GM12878 (cell line): ENCODE data around the gene FGFRL1. TPM values are rescaled to one million over a fixed set of nuclear protein-coding genes. Genes with fewer than 3 reads are reported as not detected.

Experiments used
- ATAC-seq: fragments of 200-7000 bp; cut with Tn5 transposase; 3 replicates; pipeline ENCODE4 v1.9.1; 2020; ENCODE audit warnings: mild to moderate bottlenecking, moderate library complexity
- BruUV-seq: library from RNA; stranded (reverse); fragments of 400-500 nt; replicated peaks from 2 replicates; lab custom pipeline; 2021; lab: Mats Ljungman, UMichigan
- CTCF ChIA-PET: fragments of 300-600 bp; sonication (Branson Sonifier 250); formaldehyde crosslinking; extraction: SDS; loops from one replicate; lab custom pipeline; 2021; ENCODE audit warnings: inconsistent platforms; lab: Yijun Ruan, JAX
- POLR2A ChIA-PET: fragments of 350-600 bp; formaldehyde crosslinking; extraction: SDS; loops from one replicate; lab custom pipeline; 2021; ENCODE audit warnings: inconsistent platforms; lab: Charles Lee
- RAD21 ChIA-PET: fragments of 300-600 bp; sonication (Branson Sonifier 250); formaldehyde crosslinking; loops from one replicate; lab custom pipeline; 2023; ENCODE audit warnings: antibody characterized with exemption; ENCODE audit not compliant: unreplicated experiment; lab: Charles Lee
- SMC1A ChIA-PET: fragments of 300-600 bp; sonication (Branson Sonifier 250); formaldehyde crosslinking; loops from one replicate; lab custom pipeline; 2023; ENCODE audit not compliant: unreplicated experiment, uncharacterized antibody; lab: Charles Lee
- DNase-seq: peaks from one replicate; pipeline ENCODE4 v3.0.0-alpha.2; 2011; ENCODE audit warnings: low read depth, low spot score
- FAIRE-seq: peaks from 3 replicates; lab custom pipeline; 2011; peaks lifted over from hg19 to GRCh38; lab: Jason Lieb, UNC
- H2AFZ ChIP-seq: 2 replicates; pipeline ENCODE4 v1.6.0; 2011; ENCODE audit warnings: low read depth, low read length, control low read depth; ENCODE audit not compliant: control insufficient read depth
- H3K27ac ChIP-seq: 2 replicates; pipeline ENCODE4 v1.5.1; 2011; ENCODE audit warnings: control low read depth; ENCODE audit not compliant: control insufficient read depth, insufficient read depth
- H3K27me3 ChIP-seq, 2 experiments: replicated peaks in 1 of 2; 2 replicates each; pipeline versions ENCODE4 v1.6.0 to v1.6.1; 2011; ENCODE audit warnings: low read length in 1 of 2; ENCODE audit not compliant: control insufficient read depth in 2 of 2, insufficient read depth in 2 of 2
- H3K36me3 ChIP-seq, 2 experiments: 2 replicates each; pipeline ENCODE4 v1.5.1; 2011; ENCODE audit warnings: low read length in 1 of 2; ENCODE audit not compliant: control insufficient read depth in 2 of 2, insufficient read depth in 2 of 2
- H3K4me1 ChIP-seq: 2 replicates; pipeline ENCODE4 v1.6.1; 2011; ENCODE audit warnings: mild to moderate bottlenecking, low read length, moderate library complexity, mixed read lengths; ENCODE audit not compliant: control insufficient read depth, insufficient read depth
- H3K4me2 ChIP-seq: 2 replicates; pipeline ENCODE4 v1.6.0; 2011; ENCODE audit warnings: control low read depth; ENCODE audit not compliant: control insufficient read depth, insufficient read depth
- H3K4me3 ChIP-seq: fragments of 200-600 bp; sonication (generic); 2 replicates; pipeline ENCODE4 v1.5.1; 2016
- H3K79me2 ChIP-seq: 2 replicates; pipeline ENCODE4 v1.6.0; 2011; ENCODE audit warnings: low read length; ENCODE audit not compliant: control insufficient read depth, insufficient read depth
- H3K9ac ChIP-seq: 2 replicates; pipeline ENCODE4 v1.8.0; 2011; ENCODE audit warnings: low read length, control low read depth, mixed read lengths; ENCODE audit not compliant: control insufficient read depth, insufficient read depth
- H3K9me3 ChIP-seq: replicated peaks from 3 replicates; pipeline ENCODE4 v1.5.1; 2011; ENCODE audit warnings: mild to moderate bottlenecking, low read length; ENCODE audit not compliant: control insufficient read depth, insufficient read depth
- H4K20me1 ChIP-seq: 2 replicates; pipeline ENCODE4 v1.6.0; 2011; ENCODE audit not compliant: control insufficient read depth, insufficient read depth
- BHLHE40 ChIP-seq, 2 experiments: fragments of 450-650 bp in 1 of 2; IDR thresholded peaks; 2 replicates each; pipeline ENCODE4 v1.6.1; 2011 to 2017; ENCODE audit warnings: low read depth in 2 of 2, borderline replicate concordance in 1 of 2, improper control_type of control experiment in 1 of 2, low read length in 1 of 2, mild to moderate bottlenecking in 1 of 2
- HCFC1 ChIP-seq: fragments of 150-350 bp; IDR thresholded peaks from 2 replicates; pipeline ENCODE4 v1.6.1; 2014; ENCODE audit warnings: low read length
- NFIC ChIP-seq: IDR thresholded peaks from 2 replicates; pipeline ENCODE4 v1.6.1; 2012; ENCODE audit warnings: low read depth, mild to moderate bottlenecking, inconsistent platforms, low read length, moderate library complexity
- PAX5 ChIP-seq: IDR thresholded peaks from 2 replicates; pipeline ENCODE4 v1.6.1; 2011; ENCODE audit warnings: low read depth, low read length, borderline replicate concordance
- POLR2A ChIP-seq: IDR thresholded peaks from 2 replicates; pipeline ENCODE4 v1.6.1; 2011; ENCODE audit warnings: low read depth, mild to moderate bottlenecking, low read length
- WGBS: methylation state at CpG from one replicate; pipeline ENCODE4 v1.1.6; 2016; ENCODE audit warnings: low lambda C conversion rate; ENCODE audit not compliant: insufficient replicate concordance, insufficient coverage; ENCODE audit errors: missing lambda C conversion rate; 5-methylcytosine and 5-hydroxymethylcytosine counted together
- in situ Hi-C: fragments of 300-500 bp; cut with MboI; formaldehyde crosslinking; loops from 9 replicates; pipeline ENCODE4 v1.14.3; 2018; ENCODE audit warnings: mixed read lengths
- intact Hi-C: fragments of 100-400 bp; cut with micrococcal nuclease; formaldehyde crosslinking; loops from one replicate; pipeline ENCODE4 v1.14.2; 2022; ENCODE audit not compliant: unreplicated experiment
- polyA plus RNA-seq, 11 experiments: library from polyadenylated mRNA; depleted of rRNA in 4 of 11; unstranded in 6 of 11; stranded (reverse) in 5 of 11; fragments of >200 nt; fragmentation: Nextera tagmentation in 4 of 11; fragmentation: Illumina TruSeq in 1 of 11; extraction: Ambion mirVana in 4 of 11; extraction: Trizol in 1 of 11; gene quantifications; 1 replicate in 1 of 11; 2 replicates in 10 of 11; pipeline versions ENCODE4 v1.2.1 to v1.2.3, GENCODE V29; 2011 to 2016; ENCODE audit warnings: inconsistent platforms in 2 of 11, missing spikeins in 2 of 11, low read depth in 1 of 11
- total RNA-seq, 4 experiments: library from RNA; depleted of rRNA in 3 of 4; stranded (reverse); fragments of >200 nt in 3 of 4; fragmentation: Illumina TruSeq in 1 of 4; extraction: Trizol in 1 of 4; gene quantifications; 2 replicates each; pipeline versions ENCODE4 v1.2.1 to v1.2.3, GENCODE V29; 2013 to 2021
- TF ChIP-seq, protein P1 (sequence below): IDR thresholded peaks from 2 replicates; pipeline ENCODE4 v1.6.1; 2011; ENCODE audit warnings: borderline replicate concordance, low read depth, mild to moderate bottlenecking, moderate library complexity, mixed read lengths, low read length; ENCODE audit not compliant: insufficient read depth; ENCODE audit errors: extremely low read length
- TF ChIP-seq, protein P2 (sequence below): IDR thresholded peaks from 2 replicates; pipeline ENCODE4 v1.6.1; 2012; ENCODE audit warnings: low read depth, low read length, improper control_type of control experiment

The FGFRL1 gene
- total and polyA plus RNA-seq, 10 of the 15 experiments (the other 5 are each of a cell fraction or from before 2014, with no cell fraction given): 0.02 to 1.5 (median 0.29) TPM; not detected in 2

DNA sequence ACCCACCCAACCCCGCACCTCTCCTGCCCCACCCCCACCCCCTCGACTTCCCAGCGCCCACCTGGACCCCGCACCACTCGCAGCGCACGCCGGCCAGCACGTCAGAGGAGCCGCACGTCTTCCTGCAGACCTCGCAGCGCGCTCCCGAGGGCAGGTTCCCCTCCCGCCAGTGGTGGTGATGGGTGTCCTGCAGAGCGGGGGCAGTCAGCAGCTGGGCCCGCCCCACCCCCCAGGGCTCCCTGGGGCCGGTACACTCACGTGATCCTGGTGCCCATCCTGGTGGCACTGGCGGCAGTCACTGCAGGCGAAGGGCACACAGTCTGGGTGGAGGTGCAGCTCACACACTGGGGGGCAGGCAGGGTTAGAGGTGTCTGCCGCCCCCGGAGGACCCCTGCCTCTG, 43.2 kb upstream of the FGFRL1 start:
- Histone ChIP-seq H4K20me1 (no peaks in the 10 kb centered on the region), H3K36me3 (no peaks in the 10 kb centered on the region), H3K27ac (no peak overlapping the region), H3K4me2 (no peak overlapping the region), H3K27me3 (no peaks in the 10 kb centered on the region), H3K4me1 (peaks cover 5% of the 10 kb centered on the region; the same call in 1 of the 2 replicates), H3K4me3 (no peak overlapping the region), H3K9ac (no peak overlapping the region), H3K9me3 (no peaks in the 10 kb centered on the region), H2AFZ (no peak overlapping the region), H3K79me2 (no peaks in the 10 kb centered on the region)
- in situ Hi-C loops (no loop called here), intact Hi-C loops (no loop called here)
- ChIA-PET RAD21 (no interaction called here), SMC1A (no interaction called here), POLR2A (no interaction called here), CTCF (no interaction called here)
- DNase-seq (no peak), ATAC-seq (no peak), FAIRE-seq (no peak)
- WGBS: 18% methylated on average over 22 of the region's 24 CpGs
- no peak for TF ChIP-seq HCFC1
- no peak for TF ChIP-seq PAX5
- TF ChIP-seq NFIC: no peak
- TF ChIP-seq, protein P1, sequence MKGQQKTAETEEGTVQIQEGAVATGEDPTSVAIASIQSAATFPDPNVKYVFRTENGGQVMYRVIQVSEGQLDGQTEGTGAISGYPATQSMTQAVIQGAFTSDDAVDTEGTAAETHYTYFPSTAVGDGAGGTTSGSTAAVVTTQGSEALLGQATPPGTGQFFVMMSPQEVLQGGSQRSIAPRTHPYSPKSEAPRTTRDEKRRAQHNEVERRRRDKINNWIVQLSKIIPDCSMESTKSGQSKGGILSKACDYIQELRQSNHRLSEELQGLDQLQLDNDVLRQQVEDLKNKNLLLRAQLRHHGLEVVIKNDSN: no peak
- TF ChIP-seq, protein P2, sequence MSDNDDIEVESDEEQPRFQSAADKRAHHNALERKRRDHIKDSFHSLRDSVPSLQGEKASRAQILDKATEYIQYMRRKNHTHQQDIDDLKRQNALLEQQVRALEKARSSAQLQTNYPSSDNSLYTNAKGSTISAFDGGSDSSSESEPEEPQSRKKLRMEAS: no peak
- TF ChIP-seq POLR2A: 0 out of 2 replicates have a peak, but pooled peaks have one; percentile 42
- TF ChIP-seq BHLHE40 (IDR thresholded peaks at IDR 0.05; ENCODE audit: borderline replicate concordance in 1 of 2, low read depth in 2 of 2, low read length in 1 of 2): 0 out of 4 replicates have a peak, but pooled peaks of 1 of the 2 experiments have one; percentile 16
- BruUV-seq: no TSS peak
